NCI-H2107 treated with DMSO at 0.1 percent for 48 hours (cell line): ENCODE data around the gene SHROOM1.

Source experiments
- DNase-seq: peaks from one replicate; lab custom pipeline; 2025; ENCODE audit not compliant: unreplicated experiment; lab: John Stamatoyannopoulos, UW

SHROOM1 gene

GRCh38 chr5:132825033-132825833 lies 5.2 kb downstream of the SHROOM1 start:
- DNase-seq = no peak

DNA sequence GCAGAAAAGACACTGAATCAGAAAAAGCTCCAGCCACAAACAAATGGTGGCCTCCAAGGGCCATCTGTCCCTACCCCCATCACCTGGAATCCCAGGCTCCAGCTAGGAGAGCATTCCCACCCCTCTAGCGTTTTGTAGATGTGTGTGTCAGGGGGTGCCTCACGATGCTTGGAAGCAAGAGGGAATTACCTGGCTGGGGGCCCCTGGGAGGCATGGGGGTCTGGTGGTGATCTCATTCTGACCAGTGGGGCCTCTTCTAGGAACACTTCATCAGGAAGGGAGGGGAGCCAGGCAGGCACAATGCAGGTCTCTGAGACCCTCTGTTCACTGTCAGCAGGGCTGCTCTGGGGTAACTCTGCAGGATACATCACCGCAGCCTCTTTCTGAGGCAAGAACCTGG lies 6.0 kb downstream of the SHROOM1 start:
- no peak for DNase-seq

DNA sequence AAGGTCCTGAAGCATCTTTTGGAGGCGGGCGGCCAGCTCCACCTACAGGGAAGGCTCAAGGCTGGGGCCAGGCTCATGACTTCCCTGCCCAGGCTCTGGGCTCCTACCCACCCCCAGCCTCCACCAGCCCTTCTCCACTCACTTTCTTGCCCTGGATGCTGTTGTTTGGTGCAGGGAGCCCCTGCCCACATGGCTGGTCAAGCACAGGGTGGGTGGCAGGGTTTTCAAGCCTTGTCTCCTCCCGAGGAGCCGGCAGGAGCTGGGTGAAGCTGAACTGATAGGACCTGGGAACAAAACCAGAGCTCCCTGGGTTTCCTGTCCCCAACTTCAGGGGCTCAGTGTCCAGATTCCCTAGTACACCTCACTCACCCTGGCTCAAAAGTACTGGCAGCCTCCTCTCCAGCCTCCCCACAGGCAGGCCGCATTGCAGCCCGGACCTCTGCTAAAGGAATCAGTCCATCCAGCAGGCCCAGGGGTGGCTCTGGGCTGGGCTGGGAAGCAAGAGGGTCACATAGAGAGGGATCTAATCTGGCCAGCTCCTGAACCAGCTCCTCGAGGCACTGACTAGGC lies 6.9 kb downstream of the SHROOM1 start:
- DNase-seq = no peak

DNA sequence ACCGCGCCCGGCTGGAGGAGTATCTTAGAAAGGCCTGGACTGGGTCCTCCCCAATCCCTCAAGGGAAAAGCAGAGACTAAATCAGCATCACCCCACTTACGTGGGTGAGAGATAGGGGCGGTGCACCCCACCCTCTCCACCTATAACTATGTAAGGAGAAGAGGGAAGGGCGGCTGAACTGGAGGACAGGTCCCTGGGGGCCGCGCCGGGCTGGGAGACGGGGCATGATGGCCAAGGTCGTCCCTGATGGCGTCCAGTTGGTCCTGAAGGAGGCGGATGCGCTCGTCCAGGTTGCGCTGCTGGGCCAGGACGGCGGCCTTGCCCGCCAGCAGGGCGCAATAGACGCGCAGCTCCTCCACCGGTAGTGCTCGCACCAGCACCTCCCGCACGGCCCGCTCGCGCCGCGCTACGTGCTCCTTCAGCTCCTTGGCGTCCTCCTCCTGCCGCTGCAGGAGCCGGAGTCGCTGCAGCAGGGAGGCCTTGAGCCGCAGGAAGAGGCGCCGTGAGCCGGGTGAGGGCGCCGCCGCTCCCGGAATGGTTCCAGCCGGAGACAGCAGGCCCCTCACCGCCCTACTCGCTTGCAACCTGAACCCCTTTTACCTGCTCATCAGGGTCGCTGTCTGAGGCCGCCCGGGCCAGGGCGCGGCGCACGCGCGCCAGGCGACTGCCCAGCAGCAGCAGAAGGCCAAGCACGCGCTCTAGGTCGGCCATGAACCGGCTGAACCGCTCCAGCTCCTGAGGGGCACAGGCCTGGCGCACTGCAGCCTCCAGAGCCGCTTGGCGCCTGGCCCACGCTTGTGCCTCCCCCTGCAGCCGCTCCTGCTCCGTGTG lies 7.6 kb downstream of the SHROOM1 start:
- no peak for DNase-seq

GRCh38 chr5:132821791-132822190 lies 8.7 kb downstream of the SHROOM1 start:
- DNase-seq = no peak

DNA sequence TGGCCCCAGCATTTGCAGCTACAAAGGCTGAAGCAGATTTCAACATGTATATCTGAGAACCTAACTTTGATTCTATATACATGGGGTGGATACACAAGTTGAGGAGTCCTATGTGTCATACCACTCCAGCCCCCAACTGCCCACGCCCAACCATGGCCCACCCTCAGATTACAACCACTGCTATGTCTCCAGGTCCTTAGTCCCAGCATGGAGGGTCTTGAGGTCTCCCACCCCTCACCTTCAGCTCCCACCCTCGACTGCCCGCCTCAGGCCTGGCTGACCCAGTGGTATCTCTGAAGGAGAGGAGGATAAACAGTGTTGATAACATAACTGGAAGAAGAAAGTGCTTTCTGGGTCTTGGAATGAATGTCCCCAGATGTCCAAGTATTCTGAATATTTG lies 9.1 kb downstream of the SHROOM1 start:
- DNase-seq = no peak

GRCh38 chr5:132820162-132820754 lies 10.2 kb downstream of the SHROOM1 start:
- peak; percentile 37 for DNase-seq

- no peak for DNase-seq
These were observed 11.0 kb downstream of the SHROOM1 start for GRCh38 chr5:132819468-132819867.

GRCh38 chr5:132817011-132817410 lies 13.4 kb downstream of the SHROOM1 start:
- DNase-seq = no peak

GRCh38 chr5:132816554-132816953 lies 13.9 kb downstream of the SHROOM1 start:
- DNase-seq = no peak

- DNase-seq = no peak
These were observed 14.4 kb downstream of the SHROOM1 start for GRCh38 chr5:132816083-132816482.

DNA sequence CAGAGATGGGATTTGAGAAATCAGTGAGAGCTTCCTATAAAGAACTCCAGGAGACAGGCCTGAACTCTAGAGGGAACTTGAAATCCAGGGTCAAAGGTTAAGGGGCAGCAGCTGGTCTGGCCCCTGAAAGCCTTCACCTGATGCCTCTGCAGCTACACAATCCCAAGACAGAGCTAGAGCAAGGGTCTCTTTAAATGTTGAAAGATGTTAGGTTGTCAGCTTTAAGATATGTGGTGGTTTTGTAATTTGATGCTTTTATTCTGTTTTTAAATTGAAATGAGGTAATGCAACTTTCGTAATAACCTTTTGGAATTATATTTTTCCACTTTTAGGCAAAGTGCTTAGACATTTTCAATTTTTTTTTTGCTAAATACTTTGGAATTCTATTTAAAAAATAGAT lies 15.0 kb downstream of the SHROOM1 start:
- DNase-seq = no peak

DNA sequence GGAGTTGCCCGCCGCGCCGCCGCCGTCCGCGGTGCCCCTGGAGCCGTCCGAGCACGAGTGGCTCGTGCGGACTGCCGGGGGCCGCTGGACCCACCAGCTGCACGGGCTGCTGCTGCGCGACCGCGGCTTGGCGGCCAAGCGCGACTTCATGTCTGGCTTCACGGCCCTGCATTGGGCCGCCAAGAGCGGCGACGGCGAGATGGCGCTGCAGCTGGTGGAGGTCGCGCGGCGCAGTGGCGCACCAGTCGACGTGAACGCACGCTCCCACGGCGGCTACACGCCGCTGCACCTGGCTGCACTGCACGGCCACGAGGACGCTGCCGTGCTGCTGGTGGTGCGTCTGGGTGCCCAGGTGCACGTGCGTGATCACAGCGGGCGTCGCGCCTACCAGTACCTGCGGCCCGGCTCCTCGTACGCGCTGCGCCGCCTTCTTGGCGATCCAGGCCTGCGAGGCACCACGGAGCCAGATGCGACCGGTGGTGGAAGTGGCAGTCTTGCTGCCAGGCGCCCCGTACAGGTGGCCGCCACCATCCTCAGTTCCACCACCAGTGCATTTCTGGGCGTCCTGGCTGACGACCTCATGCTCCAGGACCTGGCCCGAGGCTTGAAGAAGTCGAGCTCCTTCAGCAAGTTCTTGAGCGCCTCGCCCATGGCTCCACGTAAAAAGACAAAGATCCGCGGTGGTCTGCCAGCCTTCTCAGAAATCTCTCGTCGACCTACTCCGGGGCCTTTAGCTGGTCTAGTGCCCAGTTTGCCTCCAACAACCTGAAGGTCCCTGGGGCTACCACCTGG lies 15.7 kb downstream of the SHROOM1 start:
- no peak for DNase-seq

GRCh38 chr5:132813599-132814502 lies 16.6 kb downstream of the SHROOM1 start:
- DNase-seq = no peak

DNA sequence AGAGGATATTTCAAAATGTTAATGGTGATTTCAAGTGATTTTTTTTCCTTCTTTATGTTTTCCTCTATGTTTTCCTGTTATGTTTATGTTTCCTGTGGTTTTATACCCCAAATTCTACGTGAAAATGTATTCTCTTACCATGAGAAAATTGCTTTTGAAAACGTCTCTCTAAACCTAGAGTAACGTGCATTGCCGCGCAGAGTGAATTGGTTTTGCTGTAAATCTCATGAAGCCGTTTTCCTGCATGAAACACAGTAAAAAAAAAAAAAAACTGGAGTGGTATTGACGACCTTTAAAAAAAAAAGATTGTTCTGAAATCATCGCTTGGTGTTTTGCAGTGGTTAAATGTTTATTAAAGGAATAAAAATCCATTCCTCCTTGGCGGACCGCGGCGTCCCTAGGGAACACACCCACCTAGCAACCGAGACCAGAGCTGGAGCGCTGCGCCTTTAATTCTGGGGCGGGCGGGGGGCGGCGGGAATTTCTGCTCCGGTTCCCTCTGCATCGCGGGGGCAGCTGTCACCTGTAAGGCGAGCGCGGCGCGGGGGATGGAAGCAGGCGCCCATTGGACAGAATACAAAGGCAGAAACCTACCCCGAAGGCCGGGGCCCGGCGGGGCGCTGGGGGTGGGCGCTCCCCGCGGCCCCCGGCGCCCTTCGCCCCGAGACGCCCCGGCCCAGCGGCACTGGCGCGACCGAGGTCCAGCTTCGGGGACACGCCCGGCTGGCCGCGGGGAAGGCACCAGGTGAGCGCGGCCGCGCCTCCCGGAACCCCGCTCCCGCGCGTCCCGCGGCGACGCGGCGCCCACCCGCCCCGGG lies 17.5 kb downstream of the SHROOM1 start, which contains the start of gene SOWAHA:
Gene SOWAHA (plus strand): TSS at position 522 of the 818 bp plus-strand sequence. CDS start 320 bp downstream, outside the sequence.
- DNase-seq = peak; percentile 27

DNA sequence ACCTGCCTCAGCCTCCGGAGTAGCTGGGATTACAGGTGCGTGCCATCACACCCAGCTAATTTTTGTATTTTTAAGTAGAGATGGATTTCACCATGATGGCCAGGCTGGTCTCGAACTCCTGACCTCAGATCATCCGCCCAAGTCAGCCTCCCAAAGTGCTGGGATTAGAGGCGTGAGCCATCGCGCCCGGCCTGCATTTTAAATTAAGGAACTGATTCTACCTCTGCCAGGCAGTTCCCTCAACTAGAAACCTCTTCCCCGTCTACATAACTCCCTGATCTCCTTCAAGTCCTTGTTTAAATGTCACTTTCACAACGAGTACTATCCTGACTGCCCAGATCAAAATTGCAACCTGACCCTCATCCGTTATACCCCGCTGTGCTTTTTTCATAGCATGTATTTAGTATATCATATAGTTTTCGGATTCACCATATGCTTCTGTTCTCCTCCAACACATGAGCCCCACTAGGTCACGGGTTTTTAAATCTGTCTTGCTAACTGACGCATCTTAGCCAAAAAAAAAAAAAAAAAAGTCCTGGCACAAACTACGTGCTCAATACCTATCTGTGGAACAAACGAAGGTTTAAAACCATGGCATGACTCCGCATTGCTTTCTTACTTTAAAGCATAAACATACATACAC lies 18.2 kb downstream of the SHROOM1 start:
- peak; percentile 50 for DNase-seq

- DNase-seq = no peak
These were observed 19.8 kb downstream of the SHROOM1 start for GRCh38 chr5:132810605-132811004.

DNA sequence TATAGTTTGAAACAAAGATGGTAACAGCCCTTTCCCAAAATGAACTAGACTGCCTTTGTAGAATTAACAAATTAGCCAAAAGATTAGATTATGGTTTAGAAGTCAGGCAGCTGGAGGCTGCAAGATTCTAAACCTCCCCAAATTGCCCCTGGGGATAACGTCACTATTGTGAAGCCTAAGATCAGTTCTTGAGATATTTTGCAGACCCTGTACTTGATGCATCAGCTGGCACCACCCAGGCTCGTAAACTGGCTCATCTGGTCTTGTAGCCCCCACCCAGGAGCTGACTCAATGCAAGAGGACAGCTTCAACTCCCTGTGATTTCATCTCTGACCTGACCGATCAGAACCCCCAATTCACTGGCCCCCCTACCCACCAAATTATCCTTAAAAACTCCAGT lies 21.6 kb downstream of the SHROOM1 start:
- DNase-seq = no peak
